ENCODE measurements around the gene AUNIP. TPM values are rescaled to one million over a fixed set of nuclear protein-coding genes. Genes with fewer than 3 reads are reported as not detected.

The AUNIP gene
- total RNA-seq, 1 donor from 2014 or later, result not detected

DNA sequence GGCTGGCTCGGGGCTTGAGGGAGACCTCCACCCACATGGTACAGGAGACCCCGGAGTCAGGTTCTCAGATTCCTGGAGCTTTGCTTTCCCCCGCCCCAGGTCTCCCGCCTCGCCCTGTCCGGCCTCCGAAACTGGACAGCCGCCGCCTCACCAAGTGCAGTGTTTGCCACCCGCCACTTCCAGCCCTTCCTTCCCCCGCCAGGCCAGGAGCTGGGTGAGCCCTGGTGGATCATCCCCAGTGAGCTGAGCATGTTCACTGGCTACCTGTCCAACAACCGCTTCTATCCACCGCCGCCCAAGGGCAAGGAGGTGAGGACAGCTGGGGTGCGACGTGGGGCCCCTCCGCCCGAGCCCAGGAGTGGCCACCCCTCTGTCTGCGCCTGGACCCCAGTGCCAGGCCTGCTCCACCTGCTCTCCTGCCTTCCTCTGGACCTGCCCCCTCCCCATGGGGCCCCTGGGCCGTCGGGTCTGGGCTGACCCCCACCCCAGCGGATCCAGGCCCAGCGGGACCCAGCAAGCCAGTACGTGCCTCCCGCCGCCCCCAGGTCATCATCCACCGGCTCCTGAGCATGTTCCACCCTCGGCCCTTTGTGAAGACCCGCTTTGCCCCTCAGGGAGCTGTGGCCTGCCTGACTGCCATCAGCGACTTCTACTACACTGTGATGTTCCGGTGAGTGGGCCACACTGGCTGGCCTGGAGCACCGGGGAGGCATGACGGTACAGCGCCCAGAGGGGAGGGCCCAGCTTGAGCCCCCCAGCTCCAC is 50.6 kb downstream of the AUNIP start:
- H3K27ac ChIP-seq, result peak overlapping the region in 1 of 2 donors; percentile 92
- intact Hi-C loops (cut with DNase I), result loop anchor here (5.0 kb wide), 1 partner anchor 266 kb away; the partner anchor contains the start of gene LDLRAP1
- H3K36me3 ChIP-seq, result peaks cover 40 to 62% of the 10 kb centered on the region in 2 donors
- H3K27me3 ChIP-seq, result no peaks in the 10 kb centered on the region
- peaks cover 15 to 34% of the 10 kb centered on the region in 2 donors for H3K4me1 ChIP-seq
- DNase-seq (ENCODE audit: low spot score in 2 of 2), result no peak
- TF ChIP-seq, protein P1, sequence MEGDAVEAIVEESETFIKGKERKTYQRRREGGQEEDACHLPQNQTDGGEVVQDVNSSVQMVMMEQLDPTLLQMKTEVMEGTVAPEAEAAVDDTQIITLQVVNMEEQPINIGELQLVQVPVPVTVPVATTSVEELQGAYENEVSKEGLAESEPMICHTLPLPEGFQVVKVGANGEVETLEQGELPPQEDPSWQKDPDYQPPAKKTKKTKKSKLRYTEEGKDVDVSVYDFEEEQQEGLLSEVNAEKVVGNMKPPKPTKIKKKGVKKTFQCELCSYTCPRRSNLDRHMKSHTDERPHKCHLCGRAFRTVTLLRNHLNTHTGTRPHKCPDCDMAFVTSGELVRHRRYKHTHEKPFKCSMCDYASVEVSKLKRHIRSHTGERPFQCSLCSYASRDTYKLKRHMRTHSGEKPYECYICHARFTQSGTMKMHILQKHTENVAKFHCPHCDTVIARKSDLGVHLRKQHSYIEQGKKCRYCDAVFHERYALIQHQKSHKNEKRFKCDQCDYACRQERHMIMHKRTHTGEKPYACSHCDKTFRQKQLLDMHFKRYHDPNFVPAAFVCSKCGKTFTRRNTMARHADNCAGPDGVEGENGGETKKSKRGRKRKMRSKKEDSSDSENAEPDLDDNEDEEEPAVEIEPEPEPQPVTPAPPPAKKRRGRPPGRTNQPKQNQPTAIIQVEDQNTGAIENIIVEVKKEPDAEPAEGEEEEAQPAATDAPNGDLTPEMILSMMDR (IDR thresholded peaks at IDR 0.05), result no peak
- no peak overlapping the region for H3K4me3 ChIP-seq
- H3K9me3 ChIP-seq, result no peaks in the 10 kb centered on the region

DNA sequence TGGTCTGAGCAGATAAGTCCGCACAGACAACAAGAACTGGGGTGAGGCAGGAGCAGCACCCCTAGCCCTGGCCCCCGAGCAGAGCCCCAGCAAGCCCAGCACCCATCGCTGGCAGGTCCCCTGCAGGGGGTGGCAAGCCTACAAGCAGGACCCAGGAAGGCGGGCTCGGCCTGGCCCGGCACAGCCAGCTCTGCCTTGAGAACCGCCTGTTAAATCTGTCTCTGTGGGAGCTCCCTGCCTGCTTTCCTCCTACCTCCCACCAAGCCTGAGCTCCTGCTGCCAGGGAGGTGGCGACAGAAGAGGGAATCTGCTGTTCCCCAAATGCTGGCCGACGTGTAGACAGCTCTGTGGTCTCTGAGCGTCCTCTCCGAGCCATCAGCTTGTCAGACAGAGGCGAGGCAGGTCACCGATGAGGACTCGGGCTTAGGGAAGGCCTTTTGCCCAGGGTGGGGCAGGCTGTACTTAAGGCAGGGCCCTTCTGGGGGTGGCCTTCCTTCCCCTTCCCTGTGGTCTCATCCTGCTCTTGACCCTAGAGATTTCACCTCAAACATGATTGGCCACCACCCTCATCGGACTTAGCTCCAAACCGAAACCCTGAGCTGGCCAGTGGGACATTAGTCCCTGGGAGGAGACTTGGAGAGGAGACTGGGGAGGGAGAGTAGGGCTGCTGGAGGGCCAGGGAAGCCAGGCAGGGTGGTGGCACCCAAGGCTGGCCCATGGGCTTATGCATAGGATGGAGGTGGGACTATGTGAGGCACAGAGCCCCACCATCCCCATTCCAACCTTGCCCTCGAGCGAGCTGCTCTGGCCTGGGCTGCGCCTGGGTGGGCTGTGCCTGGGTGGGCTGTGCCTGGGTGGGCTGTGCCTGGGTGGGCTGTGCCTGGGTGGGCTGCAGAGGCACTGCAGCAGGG is 51.5 kb downstream of the AUNIP start:
- no peak for DNase-seq (ENCODE audit: low spot score in 2 of 2)
- Histone ChIP-seq H3K9me3 (no peaks in the 10 kb centered on the region), H3K4me3 (no peak overlapping the region), H3K36me3 (peaks cover 35 to 53% of the 10 kb centered on the region in 2 donors), H3K27me3 (no peaks in the 10 kb centered on the region), H3K4me1 (peaks cover 15 to 36% of the 10 kb centered on the region in 2 donors), H3K27ac (peak overlapping the region; percentile 73 to 92)
- TF ChIP-seq, protein P1 (IDR thresholded peaks at IDR 0.05), result no peak
- intact Hi-C loops (cut with DNase I), result loop anchor here (5.0 kb wide), 1 partner anchor 265 kb away; the partner anchor contains the start of gene LDLRAP1

DNA sequence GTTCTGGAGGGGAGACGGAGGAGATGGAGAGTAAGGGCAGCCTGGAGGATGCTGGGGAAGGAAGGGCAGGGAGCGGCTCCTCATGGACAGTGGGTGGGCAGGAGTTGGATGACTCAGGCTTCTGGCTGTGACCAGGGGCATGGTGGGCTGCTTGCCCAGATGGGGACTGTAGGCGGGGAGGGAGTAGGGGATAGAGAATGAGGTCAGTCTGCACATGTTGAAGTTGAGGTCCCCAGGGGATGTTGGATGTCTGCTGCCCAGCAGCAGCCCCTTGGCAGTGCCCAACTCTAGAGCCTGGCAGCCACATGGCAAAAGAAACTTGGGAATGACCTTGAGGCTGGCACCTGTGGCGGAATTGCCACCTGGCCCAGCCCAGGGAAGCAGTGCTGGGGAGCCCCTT is 52.8 kb downstream of the AUNIP start:
- TF ChIP-seq, protein P1 (IDR thresholded peaks at IDR 0.05), result no peak
- Histone ChIP-seq H3K4me1 (peaks cover 15 to 38% of the 10 kb centered on the region in 2 donors), H3K27ac (peak overlapping the region; percentile 73 to 92), H3K4me3 (no peak overlapping the region), H3K36me3 (peaks cover 28 to 39% of the 10 kb centered on the region in 2 donors), H3K27me3 (no peaks in the 10 kb centered on the region), H3K9me3 (no peaks in the 10 kb centered on the region)
- DNase-seq (ENCODE audit: low spot score in 2 of 2), result peak; percentile 44 to 84
- intact Hi-C loops (cut with DNase I), result loop anchor here (5.0 kb wide), 1 partner anchor 264 kb away; the partner anchor contains the start of gene LDLRAP1

DNA sequence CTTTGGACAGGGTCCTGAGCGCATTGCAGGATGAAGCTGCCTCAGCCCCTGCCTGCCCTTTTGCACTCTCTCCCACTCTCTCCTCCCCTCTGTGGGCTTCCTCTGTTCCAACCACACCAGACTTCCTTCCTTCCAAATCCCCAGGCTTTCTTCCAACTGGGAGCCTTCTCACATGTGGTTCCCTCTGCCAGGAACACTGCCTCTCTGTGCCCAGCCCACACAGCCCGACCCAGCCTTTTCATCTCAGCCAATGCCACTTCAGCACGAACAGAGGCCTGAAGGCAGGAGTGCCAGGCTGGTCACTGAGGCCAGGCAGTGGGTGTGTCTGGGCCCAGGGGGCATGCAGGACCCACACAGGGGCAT is 53.4 kb downstream of the AUNIP start:
- Histone ChIP-seq H3K4me1 (peaks cover 15 to 40% of the 10 kb centered on the region in 2 donors), H3K27me3 (no peaks in the 10 kb centered on the region), H3K9me3 (no peaks in the 10 kb centered on the region), H3K27ac (peak overlapping the region; percentile 73 to 92), H3K4me3 (peak overlapping the region in 1 of 2 donors; percentile 21), H3K36me3 (peaks cover 26 to 37% of the 10 kb centered on the region in 2 donors)
- intact Hi-C loops (cut with DNase I), result loop anchor here (5.0 kb wide), 1 partner anchor 264 kb away; the partner anchor contains the start of gene LDLRAP1
- DNase-seq (ENCODE audit: low spot score in 2 of 2), result peak; percentile 60 to 84
- TF ChIP-seq, protein P1 (IDR thresholded peaks at IDR 0.05), result no peak
